ENCODE measurements around the gene VPREB3.

Gene VPREB3, protein sequence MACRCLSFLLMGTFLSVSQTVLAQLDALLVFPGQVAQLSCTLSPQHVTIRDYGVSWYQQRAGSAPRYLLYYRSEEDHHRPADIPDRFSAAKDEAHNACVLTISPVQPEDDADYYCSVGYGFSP

DNA sequence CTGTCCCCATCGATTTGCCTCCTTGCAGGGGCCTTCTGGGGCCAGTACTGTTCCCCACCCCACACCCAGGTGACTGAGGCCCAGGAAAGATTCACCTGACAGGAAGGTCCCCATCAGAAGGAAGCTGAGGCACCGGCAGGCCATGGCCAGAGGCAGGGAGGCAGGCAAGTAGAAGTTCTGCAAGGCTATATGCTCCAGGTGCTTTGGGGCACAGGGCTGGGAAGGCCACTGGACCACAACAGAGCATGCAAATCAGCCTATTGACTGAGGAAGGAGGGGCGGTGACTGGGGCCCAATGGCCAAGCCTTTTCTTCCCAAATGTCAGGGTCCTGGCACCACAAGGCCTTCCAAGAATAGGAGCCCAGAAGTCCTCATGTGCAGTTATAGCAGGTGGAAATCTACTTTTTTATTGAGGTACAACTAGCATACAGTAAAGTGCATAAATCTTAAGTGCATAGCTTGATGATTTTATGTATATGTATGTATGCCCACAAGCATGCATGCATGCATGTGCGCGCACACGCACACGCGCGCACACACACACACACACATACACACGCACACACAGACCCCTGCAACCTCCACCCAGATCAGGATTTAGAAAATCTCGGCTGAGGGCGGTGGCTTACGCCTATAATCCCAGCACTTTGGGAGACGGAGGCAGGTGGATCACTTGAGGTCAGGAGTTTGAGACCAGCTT, at the start of gene VPREB3:
Gene VPREB3 (minus strand): TSS at position 206 of the 700 bp plus-strand sequence. CDS start 62 bp downstream, at position 144.
- in situ Hi-C loops (cut with MboI; ENCODE audit: low pct_unique_long_range_greater_than_20kb, low sequenced_read_pairs, unreplicated experiment): no loop called here
- DNase-seq (ENCODE audit: low spot score): peak; percentile 34
- TF ChIP-seq, protein P1, sequence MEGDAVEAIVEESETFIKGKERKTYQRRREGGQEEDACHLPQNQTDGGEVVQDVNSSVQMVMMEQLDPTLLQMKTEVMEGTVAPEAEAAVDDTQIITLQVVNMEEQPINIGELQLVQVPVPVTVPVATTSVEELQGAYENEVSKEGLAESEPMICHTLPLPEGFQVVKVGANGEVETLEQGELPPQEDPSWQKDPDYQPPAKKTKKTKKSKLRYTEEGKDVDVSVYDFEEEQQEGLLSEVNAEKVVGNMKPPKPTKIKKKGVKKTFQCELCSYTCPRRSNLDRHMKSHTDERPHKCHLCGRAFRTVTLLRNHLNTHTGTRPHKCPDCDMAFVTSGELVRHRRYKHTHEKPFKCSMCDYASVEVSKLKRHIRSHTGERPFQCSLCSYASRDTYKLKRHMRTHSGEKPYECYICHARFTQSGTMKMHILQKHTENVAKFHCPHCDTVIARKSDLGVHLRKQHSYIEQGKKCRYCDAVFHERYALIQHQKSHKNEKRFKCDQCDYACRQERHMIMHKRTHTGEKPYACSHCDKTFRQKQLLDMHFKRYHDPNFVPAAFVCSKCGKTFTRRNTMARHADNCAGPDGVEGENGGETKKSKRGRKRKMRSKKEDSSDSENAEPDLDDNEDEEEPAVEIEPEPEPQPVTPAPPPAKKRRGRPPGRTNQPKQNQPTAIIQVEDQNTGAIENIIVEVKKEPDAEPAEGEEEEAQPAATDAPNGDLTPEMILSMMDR (IDR thresholded peaks at IDR 0.05; ENCODE audit: extremely low read depth, insufficient read depth, missing control alignments): no peak

DNA sequence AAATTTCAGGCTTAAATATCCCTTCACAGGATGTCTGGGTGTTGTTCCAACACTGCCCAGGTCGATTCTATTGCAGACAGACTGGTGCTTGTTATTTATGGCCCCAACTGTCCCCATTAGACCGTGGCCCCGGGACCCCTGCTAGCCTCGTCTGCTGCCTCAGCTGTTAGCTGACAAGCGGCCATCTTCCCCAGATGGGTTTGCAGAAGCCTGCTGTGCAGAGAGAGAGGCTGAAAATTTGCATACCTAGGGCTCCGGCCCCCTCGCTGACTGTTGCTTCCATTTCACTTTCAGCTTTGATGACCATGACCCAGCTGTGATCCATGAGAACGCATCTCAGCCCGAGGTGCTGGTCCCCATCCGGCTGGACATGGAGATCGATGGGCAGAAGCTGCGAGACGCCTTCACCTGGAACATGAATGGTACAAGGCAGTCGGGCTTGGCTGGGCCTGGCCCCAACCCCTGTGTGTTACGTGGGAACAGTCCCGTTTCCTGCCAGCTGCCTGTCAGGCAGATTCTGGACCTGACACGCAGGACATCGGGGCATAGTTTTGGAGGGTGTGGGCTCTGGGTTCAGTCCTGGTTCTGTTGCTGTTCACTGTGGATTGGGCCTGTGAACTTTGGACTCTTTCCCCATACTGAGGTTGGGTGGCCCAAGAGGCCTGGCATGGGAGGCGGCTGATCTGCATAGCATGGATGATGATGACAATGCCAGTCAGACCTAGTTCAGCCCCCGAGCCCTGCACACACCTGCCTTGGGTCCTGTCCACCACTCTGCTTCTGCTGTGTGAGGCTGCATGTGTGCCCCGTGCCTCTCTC, 49.0 kb upstream of the VPREB3 start:
- in situ Hi-C loops (cut with MboI; ENCODE audit: low pct_unique_long_range_greater_than_20kb, low sequenced_read_pairs, unreplicated experiment): no loop called here
- TF ChIP-seq, protein P1 (IDR thresholded peaks at IDR 0.05; ENCODE audit: extremely low read depth, insufficient read depth, missing control alignments): no peak
- no peak for DNase-seq (ENCODE audit: low spot score)

DNA sequence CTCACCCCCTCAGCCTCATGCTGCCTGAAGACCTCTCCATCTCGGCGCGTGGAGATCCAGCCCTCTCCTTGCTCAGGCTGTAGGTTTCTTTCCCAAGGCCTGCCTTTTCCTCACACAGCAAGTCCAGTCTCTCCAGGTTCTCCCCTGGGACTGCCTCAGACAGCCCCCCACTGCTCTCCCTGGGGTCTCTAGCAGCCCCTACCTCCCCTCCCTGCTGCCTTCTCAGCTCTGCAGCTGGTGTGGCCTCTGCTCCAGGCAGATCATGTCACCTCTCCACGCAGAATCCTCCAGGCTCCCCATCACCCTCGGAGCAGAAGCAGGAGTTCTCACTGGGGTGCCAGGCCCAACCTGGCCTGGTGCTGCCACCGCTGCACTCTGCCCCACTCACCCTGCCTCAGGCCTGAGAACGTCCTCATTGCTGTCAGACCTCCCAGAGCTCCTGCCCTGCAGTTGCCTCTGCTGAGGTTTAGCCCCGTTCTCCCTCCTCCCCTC, 47.7 kb upstream of the VPREB3 start:
- TF ChIP-seq, protein P1 (IDR thresholded peaks at IDR 0.05; ENCODE audit: extremely low read depth, insufficient read depth, missing control alignments): no peak
- DNase-seq (ENCODE audit: low spot score): no peak
- in situ Hi-C loops (cut with MboI; ENCODE audit: low pct_unique_long_range_greater_than_20kb, low sequenced_read_pairs, unreplicated experiment): no loop called here

DNA sequence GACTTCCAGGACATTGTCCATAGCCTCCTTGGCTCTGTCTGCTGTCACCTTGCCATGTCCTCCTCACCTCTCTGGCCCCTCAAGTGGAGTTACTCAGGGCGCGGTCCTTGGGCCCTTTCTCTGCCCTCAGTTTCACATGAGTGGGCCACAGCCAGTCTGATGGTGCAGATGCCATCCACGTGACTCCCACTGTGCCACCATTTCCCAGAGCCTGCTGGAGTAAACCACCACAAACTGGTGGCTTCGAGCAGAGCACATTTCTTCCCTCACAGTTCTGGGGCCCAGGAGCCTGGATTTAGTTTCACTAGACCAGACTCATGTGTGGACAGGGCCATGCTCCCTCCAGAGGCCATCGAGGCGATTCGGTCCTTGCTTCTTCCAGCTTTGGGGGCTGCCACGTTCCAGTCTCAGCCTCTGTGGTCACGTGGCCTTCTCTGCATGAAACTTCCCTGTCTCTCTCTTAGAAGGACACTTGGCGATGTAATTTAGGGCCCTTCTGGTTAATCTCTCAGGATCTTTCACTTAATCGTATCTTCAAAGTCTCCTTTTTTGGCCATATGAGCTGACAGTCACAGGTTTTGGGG, 47.1 kb upstream of the VPREB3 start:
- TF ChIP-seq, protein P1 (IDR thresholded peaks at IDR 0.05; ENCODE audit: extremely low read depth, insufficient read depth, missing control alignments): no peak
- no peak for DNase-seq (ENCODE audit: low spot score)
- in situ Hi-C loops (cut with MboI; ENCODE audit: low pct_unique_long_range_greater_than_20kb, low sequenced_read_pairs, unreplicated experiment): no loop called here

DNA sequence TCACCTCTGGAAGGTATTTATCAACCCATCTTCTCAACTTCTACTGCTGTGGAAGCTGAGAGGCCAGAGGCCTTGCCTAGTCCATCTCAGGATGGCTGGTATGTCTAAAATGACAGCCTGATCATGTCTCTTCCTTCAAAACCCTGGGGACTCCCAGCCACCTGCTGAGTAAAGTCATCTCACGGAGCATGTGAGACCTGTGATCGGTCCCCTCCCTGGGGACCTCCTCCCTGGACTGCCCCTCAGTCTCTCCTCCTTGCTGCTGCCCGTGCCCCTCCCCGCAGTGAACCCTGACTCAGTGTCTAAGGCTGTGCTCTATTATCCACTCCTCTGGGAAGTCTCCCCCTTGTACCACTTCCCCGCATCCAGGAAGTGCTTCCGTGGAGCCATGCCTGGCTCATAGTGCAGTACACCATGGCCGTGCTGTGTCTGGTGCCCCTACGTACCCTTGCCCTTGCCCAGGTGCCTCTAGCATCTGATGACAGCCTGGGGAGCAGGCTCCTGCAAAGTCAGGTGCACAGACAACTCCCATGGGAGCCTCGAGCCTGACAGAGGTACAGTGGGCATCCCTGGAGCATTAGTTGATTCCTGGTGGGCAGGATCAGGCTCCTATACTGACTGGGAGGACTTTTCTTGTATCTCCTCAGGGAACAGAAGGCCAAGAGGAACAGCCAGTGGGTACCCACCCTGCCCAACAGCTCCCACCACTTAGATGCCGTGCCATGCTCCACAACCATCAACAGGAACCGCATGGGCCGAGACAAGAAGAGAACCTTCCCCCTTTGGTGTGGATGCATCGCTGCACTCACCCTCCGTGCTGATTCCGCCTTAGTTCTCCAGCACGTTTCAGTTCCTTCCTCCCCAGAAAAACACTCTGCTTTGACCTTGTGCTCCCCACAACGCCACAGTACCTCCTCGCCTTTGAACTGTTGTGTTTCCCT, 46.3 kb upstream of the VPREB3 start:
- peak; percentile 77 for DNase-seq (ENCODE audit: low spot score)
- TF ChIP-seq, protein P1 (IDR thresholded peaks at IDR 0.05; ENCODE audit: extremely low read depth, insufficient read depth, missing control alignments): no peak
- in situ Hi-C loops (cut with MboI; ENCODE audit: low pct_unique_long_range_greater_than_20kb, low sequenced_read_pairs, unreplicated experiment): no loop called here
